KMS-11 (cell line): ENCODE measurements around the gene CEP41.

ENCODE experiments used
- H2AFZ ChIP-seq: fragments of 200-600 bp; sonication (generic); 2 replicates; pipeline ENCODE4 v1.6.1; 2016; ENCODE audit warnings: antibody characterized with exemption, mixed run types, low read depth
- H3K27ac ChIP-seq: fragments of 200-600 bp; sonication (generic); 2 replicates; pipeline ENCODE4 v1.6.1; 2016; ENCODE audit warnings: mild to moderate bottlenecking, mixed run types
- H3K27me3 ChIP-seq: fragments of 200-600 bp; sonication (generic); 2 replicates; pipeline ENCODE4 v1.6.1; 2017; ENCODE audit warnings: mild to moderate bottlenecking, low read depth, mixed run types, moderate library complexity; ENCODE audit not compliant: insufficient read depth
- H3K36me3 ChIP-seq: fragments of 200-600 bp; sonication (generic); 2 replicates; pipeline ENCODE4 v1.6.1; 2017; ENCODE audit warnings: mild to moderate bottlenecking, mixed run types; ENCODE audit not compliant: insufficient read depth
- H3K4me1 ChIP-seq: fragments of 200-600 bp; sonication (generic); 2 replicates; pipeline ENCODE4 v1.6.1; 2016; ENCODE audit warnings: mild to moderate bottlenecking, low read depth, mixed run types; ENCODE audit not compliant: poor library complexity, severe bottlenecking
- H3K4me2 ChIP-seq: fragments of 200-600 bp; sonication (generic); 2 replicates; pipeline ENCODE4 v1.7.0; 2016; ENCODE audit warnings: mild to moderate bottlenecking, mixed run types
- H3K4me3 ChIP-seq: fragments of 200-600 bp; sonication (generic); IDR thresholded peaks from 2 replicates; pipeline ENCODE4 v1.6.1; 2017; ENCODE audit warnings: low read depth, low read length, mixed read lengths; ENCODE audit not compliant: insufficient read depth
- H3K79me2 ChIP-seq: fragments of 200-600 bp; sonication (generic); 2 replicates; pipeline ENCODE4 v1.6.1; 2016; ENCODE audit warnings: low read depth, mixed run types; ENCODE audit not compliant: insufficient read depth
- H3K9ac ChIP-seq: fragments of 200-600 bp; sonication (generic); 2 replicates; pipeline ENCODE4 v1.6.1; 2016; ENCODE audit warnings: mild to moderate bottlenecking, mixed run types
- H4K20me1 ChIP-seq: fragments of 200-600 bp; sonication (generic); 2 replicates; pipeline ENCODE4 v1.6.1; 2016; ENCODE audit warnings: mild to moderate bottlenecking, mixed run types; ENCODE audit not compliant: insufficient read depth
- CTCF ChIP-seq: fragments of 200-600 bp; sonication (generic); conservative IDR thresholded peaks from 2 replicates; pipeline ENCODE4 v1.6.1; 2017; ENCODE audit warnings: low read depth, mild to moderate bottlenecking, antibody characterized with exemption, low read length, moderate library complexity, mixed read lengths

CEP41 gene

GRCh38 chr7:130440527-130441365 lies at the start of gene CEP41:
TSS of gene CEP41 (minus strand) at chr7:130441016. CDS start at chr7:130440966, 50 bp downstream.
- Histone ChIP-seq H2AFZ (peak within 1 kb of the TSS; percentile 97), H3K4me2 (peak within 1 kb of the TSS; percentile 92), H3K4me3 (no peak within 1 kb of the TSS), H3K36me3 (no peaks in the 10 kb centered on the region), H4K20me1 (no peaks in the 10 kb centered on the region), H3K27me3 (no peaks in the 10 kb centered on the region), H3K27ac (peak within 1 kb of the TSS; percentile 79), H3K79me2 (no peaks in the 10 kb centered on the region), H3K4me1 (peaks cover 16% of the 10 kb centered on the region), H3K9ac (peak within 1 kb of the TSS; percentile 78)
- TF ChIP-seq CTCF: no peak

- Histone ChIP-seq H3K4me2 (no peak overlapping the region), H3K9ac (no peak overlapping the region), H3K36me3 (no peaks in the 10 kb centered on the region), H2AFZ (no peak overlapping the region), H3K4me3 (no peak overlapping the region), H3K27ac (no peak overlapping the region), H3K79me2 (0 out of 2 replicates have a peak, but pooled peaks cover 6% of the 10 kb centered on the region), H3K27me3 (no peaks in the 10 kb centered on the region), H4K20me1 (no peaks in the 10 kb centered on the region), H3K4me1 (peaks cover 8% of the 10 kb centered on the region)
- no peak for TF ChIP-seq CTCF
These were observed 49.5 kb upstream of the CEP41 start for GRCh38 chr7:130490311-130490791.

- TF ChIP-seq CTCF: no peak
- Histone ChIP-seq H3K4me1 (peaks cover 11% of the 10 kb centered on the region), H3K27me3 (no peaks in the 10 kb centered on the region), H3K4me3 (no peak overlapping the region), H4K20me1 (no peaks in the 10 kb centered on the region), H3K79me2 (0 out of 2 replicates have a peak, but pooled peaks cover 6% of the 10 kb centered on the region), H3K36me3 (no peaks in the 10 kb centered on the region), H3K27ac (no peak overlapping the region), H3K9ac (no peak overlapping the region), H2AFZ (no peak overlapping the region), H3K4me2 (no peak overlapping the region)
These were observed 48.5 kb upstream of the CEP41 start for GRCh38 chr7:130489140-130489983.

GRCh38 chr7:130488392-130489139 lies 47.8 kb upstream of the CEP41 start:
- TF ChIP-seq CTCF: no peak
- Histone ChIP-seq H2AFZ (no peak overlapping the region), H3K27me3 (no peaks in the 10 kb centered on the region), H3K4me3 (no peak overlapping the region), H3K36me3 (no peaks in the 10 kb centered on the region), H4K20me1 (no peaks in the 10 kb centered on the region), H3K4me2 (no peak overlapping the region), H3K4me1 (peaks cover 11% of the 10 kb centered on the region), H3K9ac (no peak overlapping the region), H3K27ac (no peak overlapping the region), H3K79me2 (0 out of 2 replicates have a peak, but pooled peaks cover 6% of the 10 kb centered on the region)
